ENCODE measurements around the gene SLC22A23. TPM values are rescaled to one million over a fixed set of nuclear protein-coding genes. Genes with fewer than 3 reads are reported as not detected.

SLC22A23 gene
- polyA plus RNA-seq, 1 donor (not counting 4 experiments of a cell fraction or from before 2014, with no cell fraction given) = 4.3 TPM

GRCh38 chr6:3397229-3398164 is 59.4 kb downstream of the SLC22A23 start:
- Histone ChIP-seq H3K9ac (ENCODE audit: control insufficient read depth, extremely low read depth, insufficient read depth, low read length) (no peak overlapping the region), H3K4me1 (ENCODE audit: control insufficient read depth, extremely low read depth, insufficient read depth, low read length) (peaks cover 12% of the 10 kb centered on the region), H4K20me1 (ENCODE audit: control insufficient read depth, extremely low read depth, insufficient read depth, low read length) (no peaks in the 10 kb centered on the region), H3K27ac (ENCODE audit: control insufficient read depth, insufficient read depth, low read length) (no peak overlapping the region), H3K9me3 (ENCODE audit: control insufficient read depth, low read depth, low read length) (no peaks in the 10 kb centered on the region), H3K4me3 (ENCODE audit: control insufficient read depth in 2 of 3, extremely low read depth in 1 of 3, insufficient read depth in 2 of 3, low read depth in 1 of 3, low read length in 3 of 3) (no peak overlapping the region), H3K27me3 (ENCODE audit: control insufficient read depth, extremely low read depth, insufficient read depth, low read length) (no peaks in the 10 kb centered on the region), H3K4me2 (ENCODE audit: control insufficient read depth, extremely low read depth, insufficient read depth, low read depth, low read length) (no peak overlapping the region), H3K79me2 (ENCODE audit: control insufficient read depth, insufficient read depth, low read length) (no peaks in the 10 kb centered on the region), H2AFZ (ENCODE audit: control insufficient read depth, low read length) (no peak overlapping the region), H3K36me3 (ENCODE audit: control insufficient read depth in 2 of 2, extremely low read depth in 1 of 2, insufficient read depth in 2 of 2, low read length in 2 of 2) (peaks cover 0 to 2% of the 10 kb centered on the region in 2 experiments), H3K9me1 (ENCODE audit: control insufficient read depth, extremely low read depth, insufficient read depth, low read length) (no peaks in the 10 kb centered on the region)
- dilution Hi-C loops (cut with MboI; ENCODE audit: extremely low pct_ligation_motif_present, low sequenced_read_pairs) = no loop called here
- TF ChIP-seq EZH2 (IDR thresholded peaks at IDR 0.05; ENCODE audit: low read length) (no peak), CTCF (optimal IDR thresholded peaks at IDR 0.05 in 1 of 3, IDR thresholded peaks at IDR 0.05 in 1 of 3, conservative IDR thresholded peaks at IDR 0.05 in 1 of 3; ENCODE audit: extremely low read depth in 1 of 3, insufficient read depth in 2 of 3, low read length in 3 of 3) (no peak)
- FAIRE-seq (no peak), DNase-seq (ENCODE audit: low read depth, low spot score) (no peak)

GRCh38 chr6:3396503-3397180 is 60.2 kb downstream of the SLC22A23 start:
- no peak overlapping the region for H2AFZ ChIP-seq (ENCODE audit: control insufficient read depth, low read length)
- no peaks in the 10 kb centered on the region for H3K27me3 ChIP-seq (ENCODE audit: control insufficient read depth, extremely low read depth, insufficient read depth, low read length)
- no peak for DNase-seq (ENCODE audit: low read depth, low spot score)
- no peaks in the 10 kb centered on the region for H3K9me1 ChIP-seq (ENCODE audit: control insufficient read depth, extremely low read depth, insufficient read depth, low read length)
- H3K4me3 ChIP-seq (ENCODE audit: control insufficient read depth in 2 of 3, extremely low read depth in 1 of 3, insufficient read depth in 2 of 3, low read depth in 1 of 3, low read length in 3 of 3) = no peak overlapping the region
- no peaks in the 10 kb centered on the region for H3K9me3 ChIP-seq (ENCODE audit: control insufficient read depth, low read depth, low read length)
- H3K4me1 ChIP-seq (ENCODE audit: control insufficient read depth, extremely low read depth, insufficient read depth, low read length) = peaks cover 13% of the 10 kb centered on the region
- H3K27ac ChIP-seq (ENCODE audit: control insufficient read depth, insufficient read depth, low read length) = no peak overlapping the region
- dilution Hi-C loops (cut with MboI; ENCODE audit: extremely low pct_ligation_motif_present, low sequenced_read_pairs) = no loop called here
- no peak for FAIRE-seq
- H3K36me3 ChIP-seq (ENCODE audit: control insufficient read depth in 2 of 2, extremely low read depth in 1 of 2, insufficient read depth in 2 of 2, low read length in 2 of 2) = peaks cover 0 to 2% of the 10 kb centered on the region in 2 experiments
- H3K4me2 ChIP-seq (ENCODE audit: control insufficient read depth, extremely low read depth, insufficient read depth, low read depth, low read length) = peak overlapping the region; percentile 47
- TF ChIP-seq EZH2 (IDR thresholded peaks at IDR 0.05; ENCODE audit: low read length) (no peak), CTCF (optimal IDR thresholded peaks at IDR 0.05 in 1 of 3, IDR thresholded peaks at IDR 0.05 in 1 of 3, conservative IDR thresholded peaks at IDR 0.05 in 1 of 3; ENCODE audit: extremely low read depth in 1 of 3, insufficient read depth in 2 of 3, low read length in 3 of 3) (no peak)
- H3K79me2 ChIP-seq (ENCODE audit: control insufficient read depth, insufficient read depth, low read length) = no peaks in the 10 kb centered on the region
- H4K20me1 ChIP-seq (ENCODE audit: control insufficient read depth, extremely low read depth, insufficient read depth, low read length) = no peaks in the 10 kb centered on the region
- H3K9ac ChIP-seq (ENCODE audit: control insufficient read depth, extremely low read depth, insufficient read depth, low read length) = no peak overlapping the region

Measured in keratinocyte (primary cell).